Neural cell (in vitro differentiated cells): ENCODE results near the gene TRIM24.

ENCODE experiments used
- CTCF ChIP-seq: fragments of 450-650 bp; IDR thresholded peaks from 2 replicates; pipeline ENCODE4 v1.5.1; 2014; ENCODE audit warnings: antibody characterized with exemption, mild to moderate bottlenecking, moderate library complexity; ENCODE audit not compliant: poor library complexity, severe bottlenecking
- POLR2AphosphoS5 ChIP-seq: IDR thresholded peaks from 2 replicates; pipeline ENCODE4 v1.6.1; 2012

GRCh38 chr7:138630059-138630610 lies 170.1 kb downstream of the TRIM24 start:
- TF ChIP-seq CTCF = no peak
- no peak for TF ChIP-seq POLR2AphosphoS5
